GM18526 (cell line): ENCODE data around the gene SLX4IP.

Experiments used
- POLR2A ChIP-seq: IDR thresholded peaks from 3 replicates; pipeline ENCODE4 v1.6.1; 2011; ENCODE audit not compliant: insufficient read length; ENCODE audit errors: extremely low read depth

Gene SLX4IP

DNA sequence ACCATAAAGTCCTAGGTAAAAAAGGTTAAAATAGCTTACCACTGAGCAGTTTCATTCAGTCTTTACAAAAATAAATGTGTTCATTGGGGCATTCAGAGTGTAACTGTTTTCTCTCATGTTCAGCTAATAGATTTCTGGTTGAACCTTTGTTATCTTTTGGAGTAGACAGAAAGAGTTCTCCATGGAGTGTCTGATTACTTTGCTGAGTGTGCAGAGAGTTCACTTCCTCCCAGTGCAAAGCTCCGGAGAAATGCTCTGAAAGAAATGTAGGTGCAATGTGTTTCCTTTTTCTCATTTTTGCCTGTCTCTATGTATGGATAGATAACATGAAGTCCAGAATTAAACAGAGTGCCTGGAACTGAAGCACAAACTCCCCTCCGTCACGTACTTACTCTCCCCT, 186.0 kb downstream of the SLX4IP start:
- no peak for TF ChIP-seq POLR2A

DNA sequence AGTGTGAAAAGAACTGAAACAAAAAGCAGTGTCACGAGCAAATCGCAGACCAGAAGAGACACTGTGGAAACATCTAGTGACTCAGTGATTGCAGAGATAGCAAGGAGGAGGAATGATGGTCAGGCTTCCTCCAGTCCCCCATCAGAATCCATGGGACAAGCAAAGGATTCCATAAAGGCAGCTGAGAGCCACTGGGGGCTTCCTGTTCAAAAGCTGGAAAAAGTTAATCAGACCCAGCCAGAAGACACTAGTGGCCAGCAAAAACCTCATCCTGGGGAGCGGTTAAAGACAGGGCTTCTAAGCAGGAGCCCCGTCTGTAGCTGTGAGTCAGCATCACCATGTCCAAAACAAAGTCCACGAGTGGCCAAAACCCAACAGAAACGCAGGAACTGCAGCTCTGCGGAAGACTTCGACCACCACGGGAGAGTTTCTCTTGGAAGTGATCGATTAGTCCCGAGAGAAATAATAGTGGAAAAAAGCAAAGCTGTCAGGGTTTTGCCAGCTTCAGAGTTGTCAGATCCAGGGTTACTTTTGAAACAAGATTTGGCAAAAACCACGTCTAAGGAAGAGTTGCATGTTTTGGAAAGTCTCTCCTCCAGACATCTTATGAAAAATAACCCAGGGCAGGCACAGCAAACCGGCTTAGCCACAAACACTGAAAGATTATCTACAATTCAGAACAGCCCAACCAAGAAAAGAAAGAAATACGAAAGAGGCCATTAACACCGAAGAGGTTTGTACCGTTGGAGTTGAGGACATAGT, 187.7 kb downstream of the SLX4IP start:
- TF ChIP-seq POLR2A, result no peak

DNA sequence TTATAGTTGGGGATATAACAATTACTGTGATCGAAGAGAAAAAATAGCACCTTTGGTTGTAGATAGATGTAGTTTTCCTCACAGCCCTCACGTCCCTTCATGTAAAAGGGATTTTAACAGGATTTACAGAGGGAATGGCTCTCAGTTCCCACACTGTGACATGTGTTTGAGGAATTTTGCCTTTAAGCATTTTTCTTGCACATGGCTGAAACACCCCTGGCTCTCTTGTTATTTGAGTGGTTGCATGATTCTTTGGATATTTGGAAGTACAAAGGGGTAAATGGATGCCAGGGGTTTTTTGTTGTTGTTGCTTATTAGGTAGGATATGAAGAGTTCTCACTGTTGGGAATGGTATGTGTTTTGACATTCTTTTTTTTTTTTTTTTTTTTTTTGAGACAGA, 190.5 kb downstream of the SLX4IP start:
- no peak for TF ChIP-seq POLR2A

DNA sequence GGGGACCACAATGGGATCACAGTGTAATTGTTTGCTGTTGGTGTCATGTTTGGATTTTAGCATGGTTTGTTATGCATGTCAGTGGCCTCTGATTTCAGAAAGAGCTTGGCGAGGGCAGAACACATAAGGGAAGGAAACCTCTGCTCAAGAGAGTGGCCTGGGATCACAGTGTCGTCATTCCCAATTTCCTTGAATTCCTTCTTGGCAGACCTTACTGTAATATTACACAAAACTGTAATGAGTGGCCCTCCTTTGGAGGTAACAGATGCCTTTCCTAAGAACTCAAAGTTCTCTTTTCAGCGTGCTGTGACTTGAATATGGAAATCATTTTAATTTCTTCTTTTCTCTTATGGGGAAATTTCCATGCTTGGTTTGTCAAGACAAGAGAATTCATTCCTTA, 191.8 kb downstream of the SLX4IP start:
- TF ChIP-seq POLR2A, result no peak

DNA sequence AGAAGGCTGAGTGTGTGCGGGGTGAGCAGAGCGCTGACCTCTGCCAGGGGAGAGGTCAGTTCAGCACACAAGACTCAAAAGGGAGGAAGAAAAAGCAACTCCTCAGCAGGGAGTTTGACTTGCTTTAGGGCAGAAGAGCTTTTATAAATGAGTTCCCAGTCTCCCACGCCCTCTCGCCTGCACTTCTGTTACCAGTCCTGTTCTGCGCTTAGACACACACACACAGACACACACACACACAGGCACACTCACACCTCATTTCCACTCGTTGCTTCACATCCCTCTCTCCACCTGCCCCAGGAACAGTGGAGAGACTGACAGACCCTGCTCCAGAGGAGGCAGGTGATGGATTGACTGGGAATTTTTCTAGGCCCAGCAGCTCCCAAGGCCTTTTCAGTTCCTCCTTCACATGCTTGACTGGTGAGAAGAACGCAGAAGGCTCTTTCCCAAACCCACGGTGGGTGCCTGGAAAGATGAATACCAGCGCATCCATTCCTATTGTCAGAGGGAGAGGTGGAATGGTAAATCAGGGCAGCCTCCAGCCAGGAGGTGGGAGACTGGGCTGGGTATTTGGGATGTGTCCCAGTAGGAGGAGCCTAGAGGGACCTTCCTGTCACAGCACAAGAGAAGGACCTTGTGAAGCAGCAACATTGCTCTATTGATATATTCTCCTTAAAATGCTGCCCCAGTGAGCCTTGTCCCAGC, 195.0 kb downstream of the SLX4IP start:
- no peak for TF ChIP-seq POLR2A

DNA sequence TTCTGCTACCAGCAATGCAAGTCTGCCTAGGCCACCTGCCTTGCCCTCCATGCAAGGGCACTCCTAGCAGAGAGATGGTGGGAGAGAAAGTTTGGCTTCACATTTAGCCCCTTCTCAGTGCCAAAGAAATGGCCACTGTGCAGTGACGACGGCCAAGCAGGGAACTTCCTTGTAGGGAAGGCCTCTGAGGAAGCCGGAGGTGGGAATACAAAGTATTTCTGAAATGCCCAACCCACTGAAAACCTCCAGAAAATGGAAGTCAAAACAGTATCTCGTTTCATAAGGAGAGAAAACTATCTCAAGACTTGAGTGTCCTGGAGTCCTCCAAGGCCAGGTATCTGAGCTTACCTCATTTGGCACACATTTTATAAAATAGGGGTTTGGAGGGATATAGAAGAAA, 196.0 kb downstream of the SLX4IP start:
- TF ChIP-seq POLR2A, result no peak

DNA sequence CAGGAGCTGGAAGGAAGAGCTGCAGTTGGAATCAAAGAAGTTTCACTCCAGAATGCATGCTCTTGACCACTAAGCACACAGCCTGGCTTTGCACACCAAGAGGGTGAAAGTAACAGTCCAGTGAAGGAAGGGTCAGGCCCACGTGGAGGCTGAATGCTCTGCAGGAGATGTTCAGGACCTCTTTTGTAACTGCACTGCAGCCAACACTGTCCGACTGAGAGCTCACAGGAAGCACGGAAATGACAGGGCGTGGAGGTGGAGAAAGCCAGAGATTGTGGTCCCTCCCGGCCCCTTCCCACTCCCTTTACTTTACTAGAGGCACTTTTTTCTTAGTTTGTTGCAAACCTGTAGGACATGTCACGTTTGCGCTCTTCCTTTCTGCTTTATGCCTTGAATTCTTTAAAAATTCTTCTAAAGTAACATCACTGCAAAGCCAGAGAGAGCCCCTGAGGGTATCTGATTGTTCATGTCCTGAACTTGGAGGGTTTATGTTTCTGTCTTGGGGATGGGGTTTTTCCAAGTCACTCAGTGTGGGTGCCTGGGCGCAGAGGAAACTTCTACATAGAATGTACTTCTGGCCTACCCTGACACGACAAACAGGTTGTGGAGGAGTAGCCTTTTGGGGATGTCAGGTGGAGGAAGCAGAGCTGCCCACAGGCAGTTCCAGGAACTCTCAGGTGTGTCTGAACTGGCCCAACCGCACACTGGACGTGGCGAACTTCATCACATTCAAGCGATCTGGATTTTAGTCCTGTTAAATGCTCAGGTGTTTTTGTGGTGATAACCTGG, 197.8 kb downstream of the SLX4IP start:
- TF ChIP-seq POLR2A, result no peak

DNA sequence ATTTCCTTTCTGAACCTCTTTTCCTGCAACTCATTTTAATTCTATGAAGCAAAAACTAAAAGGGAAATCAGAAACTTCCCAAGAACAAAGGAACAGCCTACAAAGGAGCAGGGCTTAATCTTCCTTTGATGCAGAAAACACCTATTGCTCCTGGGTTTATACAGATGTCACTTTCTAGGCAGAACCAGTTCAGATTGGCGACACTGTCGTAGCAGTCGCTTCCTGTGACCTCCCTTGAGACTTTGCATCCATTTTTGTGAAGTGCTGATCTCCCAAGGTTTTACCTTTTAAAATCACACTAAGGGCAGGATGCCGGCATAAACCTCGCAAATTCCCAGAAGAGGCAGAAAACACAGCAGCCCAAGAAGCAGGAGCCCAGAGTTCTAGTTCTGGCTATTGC, 198.6 kb downstream of the SLX4IP start:
- TF ChIP-seq POLR2A, result no peak

DNA sequence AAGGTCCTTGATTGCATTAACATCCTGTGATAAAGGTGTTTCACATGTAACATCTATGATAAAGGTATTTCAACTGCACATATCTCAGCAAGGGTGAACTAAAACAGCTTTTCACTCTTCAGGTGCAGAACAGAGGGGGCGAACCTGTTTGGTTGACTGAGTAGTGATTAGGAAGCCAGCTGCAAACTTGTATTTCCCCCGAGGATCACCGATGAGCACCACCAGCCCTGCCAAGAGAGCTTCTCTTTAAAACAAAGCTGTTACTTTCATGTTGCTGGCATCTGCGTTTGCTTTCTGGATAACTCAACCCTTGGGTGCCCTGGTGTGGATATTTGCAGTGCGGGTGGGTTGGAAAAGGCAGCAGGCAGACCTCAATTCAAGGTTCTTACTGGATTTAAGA, 199.1 kb downstream of the SLX4IP start:
- no peak for TF ChIP-seq POLR2A

DNA sequence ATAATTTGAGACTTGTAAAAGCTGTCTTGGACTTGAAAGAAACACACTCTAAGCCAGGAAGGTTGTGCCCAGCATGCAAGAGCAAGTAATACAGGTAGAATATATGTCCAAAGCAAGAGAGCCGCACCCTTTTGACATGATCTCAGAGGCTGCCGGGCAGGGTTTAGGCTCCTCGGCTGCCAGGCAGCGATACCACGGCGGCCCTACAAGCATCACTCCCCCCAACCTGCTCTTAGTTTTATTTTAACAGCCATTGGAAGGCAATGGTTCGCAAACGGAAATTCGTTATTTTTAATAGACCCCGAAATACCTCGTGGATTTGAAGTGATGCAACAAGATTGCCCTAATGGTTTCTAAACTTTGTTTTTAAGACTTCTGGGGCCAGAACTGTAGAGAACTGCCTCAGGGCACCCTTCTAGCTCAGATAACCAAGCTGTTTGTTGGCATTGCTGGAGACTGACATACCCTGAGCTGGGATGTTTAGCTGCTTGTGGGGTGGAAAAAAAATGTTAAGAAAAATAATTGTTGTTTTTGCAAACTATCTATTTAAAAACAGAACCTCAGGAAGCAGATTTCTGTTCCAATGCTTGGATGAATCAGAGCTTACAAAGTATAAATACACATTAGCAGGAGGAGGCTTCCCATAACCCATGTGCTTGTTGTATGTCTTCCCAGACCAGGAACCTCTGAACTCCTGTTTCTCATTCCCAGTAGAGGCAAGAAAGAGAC, 199.7 kb downstream of the SLX4IP start:
- TF ChIP-seq POLR2A, result no peak

DNA sequence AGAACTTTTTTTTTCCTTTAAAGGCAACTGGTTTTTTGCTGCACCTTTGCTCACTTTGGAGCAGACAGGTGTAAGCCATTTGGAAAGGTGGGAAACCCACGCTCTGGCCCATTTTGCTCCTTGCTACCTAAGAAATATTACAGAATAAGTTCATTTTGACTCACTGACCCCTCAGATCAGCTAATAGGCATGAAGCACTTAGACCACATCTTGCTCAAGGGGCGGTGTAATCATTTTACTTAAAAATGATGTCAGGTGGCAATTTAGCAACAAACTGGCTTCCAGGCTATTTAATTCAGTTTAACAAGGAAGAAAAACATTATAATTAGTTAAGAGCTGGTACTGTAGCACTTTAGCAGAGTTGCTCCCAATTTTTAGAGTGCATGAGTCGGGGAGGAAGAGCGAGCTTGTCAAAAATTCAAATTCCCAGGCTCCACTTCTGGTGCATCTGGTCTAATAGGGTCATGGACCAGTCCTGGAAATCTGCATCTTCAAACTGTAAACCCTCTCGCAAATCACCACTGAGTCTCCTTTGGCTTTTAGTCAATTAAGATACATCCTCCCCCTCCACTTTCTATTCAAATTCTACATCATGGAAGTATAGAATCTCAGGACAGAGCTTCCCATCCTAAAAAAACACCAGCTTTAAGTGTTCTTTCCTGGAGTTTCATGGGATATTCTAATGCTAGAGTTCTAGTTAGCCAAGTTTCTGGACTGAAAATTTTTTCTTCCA, 200.5 kb downstream of the SLX4IP start:
- no peak for TF ChIP-seq POLR2A

DNA sequence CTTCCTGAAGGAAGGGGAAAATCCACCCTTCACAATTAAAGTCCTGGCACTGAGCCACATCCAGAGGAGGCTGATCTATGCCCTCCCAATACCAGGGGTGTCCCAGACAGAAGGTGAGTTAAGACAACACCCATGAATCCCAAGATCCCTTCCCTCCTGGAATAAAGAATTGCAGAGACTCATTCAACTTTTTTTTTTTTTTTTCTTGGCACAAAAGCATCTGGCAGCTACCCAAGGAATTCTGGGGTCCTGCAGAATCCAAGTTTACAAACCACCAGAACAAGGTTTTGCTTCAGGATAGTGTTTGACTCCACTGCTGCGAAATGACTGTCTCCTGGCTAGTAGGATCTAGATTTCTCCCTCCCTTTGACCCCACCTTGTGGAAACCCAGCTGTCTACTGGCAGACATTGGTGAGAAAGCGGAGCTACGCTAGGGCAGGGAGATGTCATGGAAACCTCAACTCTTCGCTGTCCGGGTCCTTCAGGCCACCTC, 201.3 kb downstream of the SLX4IP start:
- TF ChIP-seq POLR2A, result no peak

DNA sequence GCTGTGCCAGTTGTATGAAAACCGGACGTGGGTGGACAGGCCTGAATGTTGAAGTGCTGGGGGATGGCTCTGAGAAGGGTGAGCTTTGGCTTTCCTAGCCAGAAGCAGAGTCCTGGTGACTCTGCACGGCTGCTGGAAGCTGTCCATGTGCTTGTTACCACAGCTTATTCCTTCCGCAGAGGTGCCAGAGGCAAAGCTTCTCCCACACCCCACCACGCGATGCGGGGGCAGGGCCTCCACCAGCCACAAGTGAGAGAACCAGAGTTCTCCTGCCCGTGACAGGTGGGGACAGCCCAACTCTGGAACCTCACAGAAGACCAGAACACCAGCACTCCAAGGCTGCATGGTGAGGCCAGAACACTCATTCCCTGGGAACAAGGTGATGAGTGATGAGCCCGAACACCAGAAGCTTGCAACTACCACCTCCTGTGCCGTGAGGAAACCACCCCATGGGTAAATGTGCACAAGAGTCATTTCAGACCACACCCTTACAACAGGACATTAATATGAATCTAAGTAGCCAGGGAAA, 202.0 kb downstream of the SLX4IP start:
- TF ChIP-seq POLR2A, result no peak

DNA sequence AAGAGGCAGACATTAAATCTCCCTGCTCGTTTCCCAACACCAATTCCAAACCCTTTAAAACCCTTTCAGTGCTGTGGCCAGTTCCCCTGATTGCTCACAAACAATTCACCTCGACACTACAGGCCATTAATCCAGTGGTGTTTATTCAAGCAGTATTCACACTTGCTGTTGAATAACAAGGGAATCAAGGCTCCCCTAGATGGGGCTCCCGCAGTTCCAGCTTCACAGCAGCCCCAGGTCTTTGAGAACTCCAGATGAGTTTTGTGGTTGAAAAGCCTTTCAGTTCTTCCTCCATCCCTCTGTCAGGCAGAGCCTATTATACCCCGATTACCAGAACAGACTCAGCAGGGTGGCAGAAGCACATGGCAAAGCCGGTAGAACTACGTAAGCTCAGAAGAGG, 202.5 kb downstream of the SLX4IP start:
- TF ChIP-seq POLR2A, result no peak

DNA sequence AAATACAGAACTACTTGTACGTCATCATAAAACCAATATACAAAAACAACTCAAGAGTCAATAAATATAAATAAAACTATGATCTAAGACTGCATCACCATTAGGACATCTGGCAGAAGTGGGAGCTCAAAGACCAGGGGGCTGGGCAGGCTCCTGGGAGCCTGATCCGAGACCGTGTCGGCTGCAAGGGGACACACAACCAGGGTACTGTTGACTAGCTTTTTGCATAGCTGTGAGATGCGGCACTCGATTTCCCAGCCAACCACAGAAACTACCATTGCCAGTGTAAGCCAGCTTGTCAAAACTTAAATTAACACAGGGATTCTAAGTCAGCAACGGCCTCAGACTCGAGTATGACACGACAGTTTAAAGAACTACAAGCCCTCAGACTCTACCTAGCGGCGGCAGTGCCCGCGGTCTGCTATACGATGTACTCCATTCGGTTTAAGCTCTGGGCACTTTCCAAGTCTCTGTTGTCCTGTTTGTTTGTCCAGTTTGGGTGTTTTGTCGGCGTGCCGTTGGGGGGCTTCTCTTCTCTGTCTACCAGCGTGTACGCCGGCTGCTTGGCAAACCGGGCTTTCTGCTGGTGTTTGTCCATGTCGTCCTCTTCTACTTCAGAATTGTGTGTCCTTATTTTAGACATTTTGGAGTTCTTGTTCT, 204.1 kb downstream of the SLX4IP start:
- TF ChIP-seq POLR2A, result no peak
